Upper lobe of left lung (tissue), 6 donors: Measurements from ENCODE around the gene FLT4. TPM values are rescaled to one million over a fixed set of nuclear protein-coding genes. Genes with fewer than 3 reads are reported as not detected.
"Not testable (repeated sequence)": the region's sequence is repeated elsewhere in the genome, so short reads cannot be mapped to it uniquely, and the experiment has no call there.

Source experiments
- ATAC-seq, 2 donors: fragments of 200-7000 bp; cut with Tn5 transposase; one replicate each; pipeline ENCODE4 v1.9.1; 2022; ENCODE audit warnings: mild to moderate bottlenecking in 2 of 2, moderate library complexity in 2 of 2; ENCODE audit not compliant: low FRiP score in 2 of 2
- DNase-seq, 2 donors: peaks; one replicate each; pipeline ENCODE4 v3.0.0-alpha.2; 2019 to 2020
- H3K27ac ChIP-seq, 4 donors: fragments of 200-600 bp; sonication (generic); one replicate each; pipeline ENCODE4 v1.5.1; 2016 to 2019
- H3K27me3 ChIP-seq, 4 donors: fragments of 200-600 bp; sonication (generic); one replicate each; pipeline ENCODE4 v1.5.1; 2017 to 2019
- H3K36me3 ChIP-seq, 4 donors: fragments of 200-600 bp; sonication (generic); one replicate each; pipeline ENCODE4 v1.5.1; 2016 to 2019
- H3K4me1 ChIP-seq, 4 donors: fragments of 200-600 bp; sonication (generic); one replicate each; pipeline ENCODE4 v1.5.1; 2018 to 2019
- H3K4me3 ChIP-seq, 4 donors: fragments of 200-600 bp; sonication (generic); one replicate each; pipeline ENCODE4 v1.5.1; 2017 to 2019; ENCODE audit warnings: mild to moderate bottlenecking in 2 of 4, moderate library complexity in 1 of 4
- H3K9me3 ChIP-seq, 4 donors: fragments of 200-600 bp; sonication (generic); one replicate each; pipeline ENCODE4 v1.5.1; 2018 to 2019
- EP300 ChIP-seq, 4 donors: sonication (generic); formaldehyde crosslinking; IDR thresholded peaks; one replicate each; pipeline ENCODE4 v1.5.1; 2017; ENCODE audit warnings: antibody characterized with exemption in 4 of 4, control low read depth in 2 of 4
- POLR2A ChIP-seq, 4 donors: fragments of 450-650 bp; IDR thresholded peaks; one replicate each; pipeline ENCODE4 v1.5.1; 2016 to 2017; ENCODE audit warnings: antibody characterized with exemption in 4 of 4, mild to moderate bottlenecking in 2 of 4
- POLR2AphosphoS5 ChIP-seq, 2 donors: sonication (generic); formaldehyde crosslinking; IDR thresholded peaks; one replicate each; pipeline ENCODE4 v1.5.1; 2017; ENCODE audit warnings: antibody characterized with exemption in 2 of 2
- WGBS, 2 donors: methylation state at CpG; one replicate each; pipeline ENCODE4 v1.1.5; 2017 to 2018; 5-methylcytosine and 5-hydroxymethylcytosine counted together
- total RNA-seq, 6 donors: library from RNA; depleted of rRNA in 4 of 6; stranded (reverse); fragments of >200 nt in 4 of 6; gene quantifications; one replicate each; pipeline versions ENCODE4 v1.1.0 to v1.2.1, GENCODE V29; 2016 to 2021
- TF ChIP-seq, protein P1 (sequence below), 6 experiments: fragments of 450-650 bp in 4 of 6; fragments of 200-600 bp in 2 of 6; sonication (generic) in 2 of 6; IDR thresholded peaks; one replicate each; pipeline ENCODE4 v1.5.1; 2016 to 2019; ENCODE audit warnings: antibody characterized with exemption in 6 of 6
- donor health status: DM: no; HTN: no; CAD: no; lungs with moderate emphysema.
- donor health status: DM: no; HTN: yes; CAD: no; lungs with severe emphysema.

FLT4 gene
- total RNA-seq, 6 donors from 2014 or later, result 11.7 to 34.0 (median 21.2) TPM

GRCh38 chr5:180688330-180689070, 39.1 kb upstream of the FLT4 start:
- ATAC-seq (no peak), DNase-seq (no peak)
- no peaks in the 10 kb centered on the region for H3K27me3 ChIP-seq
- WGBS, 2 donors, result 51 to 53% methylated on average over 8 of the region's 8 CpGs
- H3K9me3 ChIP-seq, result no peaks in the 10 kb centered on the region
- no peaks in the 10 kb centered on the region for H3K36me3 ChIP-seq
- H3K27ac ChIP-seq, result no peak overlapping the region
- TF ChIP-seq POLR2A (IDR thresholded peaks at IDR 0.05), result no peak
- no peak for TF ChIP-seq EP300 (IDR thresholded peaks at IDR 0.05)
- TF ChIP-seq POLR2AphosphoS5 (IDR thresholded peaks at IDR 0.05), result no peak
- TF ChIP-seq, protein P1, sequence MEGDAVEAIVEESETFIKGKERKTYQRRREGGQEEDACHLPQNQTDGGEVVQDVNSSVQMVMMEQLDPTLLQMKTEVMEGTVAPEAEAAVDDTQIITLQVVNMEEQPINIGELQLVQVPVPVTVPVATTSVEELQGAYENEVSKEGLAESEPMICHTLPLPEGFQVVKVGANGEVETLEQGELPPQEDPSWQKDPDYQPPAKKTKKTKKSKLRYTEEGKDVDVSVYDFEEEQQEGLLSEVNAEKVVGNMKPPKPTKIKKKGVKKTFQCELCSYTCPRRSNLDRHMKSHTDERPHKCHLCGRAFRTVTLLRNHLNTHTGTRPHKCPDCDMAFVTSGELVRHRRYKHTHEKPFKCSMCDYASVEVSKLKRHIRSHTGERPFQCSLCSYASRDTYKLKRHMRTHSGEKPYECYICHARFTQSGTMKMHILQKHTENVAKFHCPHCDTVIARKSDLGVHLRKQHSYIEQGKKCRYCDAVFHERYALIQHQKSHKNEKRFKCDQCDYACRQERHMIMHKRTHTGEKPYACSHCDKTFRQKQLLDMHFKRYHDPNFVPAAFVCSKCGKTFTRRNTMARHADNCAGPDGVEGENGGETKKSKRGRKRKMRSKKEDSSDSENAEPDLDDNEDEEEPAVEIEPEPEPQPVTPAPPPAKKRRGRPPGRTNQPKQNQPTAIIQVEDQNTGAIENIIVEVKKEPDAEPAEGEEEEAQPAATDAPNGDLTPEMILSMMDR (IDR thresholded peaks at IDR 0.05), result no peak
- H3K4me3 ChIP-seq, result no peak overlapping the region
- H3K4me1 ChIP-seq, result no peaks in the 10 kb centered on the region

DNA sequence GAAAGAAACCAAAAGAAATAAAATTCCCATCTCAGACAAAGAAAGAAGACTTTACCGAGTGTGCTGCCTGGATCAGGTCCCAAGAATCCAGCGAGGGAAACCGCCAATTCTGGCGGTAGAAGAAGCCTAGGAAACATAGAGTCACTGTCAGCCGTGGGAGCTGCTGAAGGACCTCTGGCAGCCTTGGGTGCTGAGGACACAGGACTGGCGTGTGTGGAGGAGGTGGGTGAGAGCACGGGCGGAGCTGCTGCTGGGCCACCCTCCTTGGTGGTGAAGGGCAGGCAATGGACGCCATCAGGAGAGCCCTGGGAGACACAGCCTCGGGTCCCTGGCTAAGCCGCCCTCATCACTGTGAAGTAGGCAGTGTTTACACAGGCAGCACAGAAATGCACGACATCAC, 37.4 kb upstream of the FLT4 start:
- not testable (repeated sequence) for H3K4me1 ChIP-seq, H3K27ac ChIP-seq, H3K27me3 ChIP-seq, ATAC-seq, H3K36me3 ChIP-seq, H3K4me3 ChIP-seq, H3K9me3 ChIP-seq
- DNase-seq, result peak in 1 of 2 donors; percentile 20
- WGBS, 2 donors, result 66% methylated on average over 12 of the region's 12 CpGs

DNA sequence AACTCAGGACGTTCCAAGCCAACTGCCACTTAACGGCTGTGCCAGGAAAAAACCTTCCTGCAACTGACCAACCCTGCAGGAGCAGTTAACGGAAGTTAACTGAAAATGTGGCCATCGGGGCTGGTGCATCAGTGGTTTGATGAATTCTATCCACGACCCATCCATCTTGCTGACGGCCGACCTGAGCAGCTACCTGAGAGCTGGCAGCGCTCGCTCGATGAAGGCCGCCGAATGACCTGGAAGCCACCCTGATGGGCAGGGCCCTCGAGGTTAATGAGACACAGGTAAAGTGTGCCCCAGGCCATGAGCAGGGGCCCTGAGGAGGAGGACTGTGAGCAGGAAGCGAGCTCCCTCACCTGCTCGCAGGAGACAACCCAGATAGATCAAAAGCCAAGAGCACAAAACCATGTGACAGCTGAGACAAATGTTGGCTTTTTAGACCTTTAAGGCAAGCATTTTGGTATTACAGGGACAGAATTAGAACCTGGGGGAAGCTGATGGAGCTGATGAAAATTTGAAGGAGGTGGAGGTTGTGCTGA, 35.3 kb upstream of the FLT4 start:
- Histone ChIP-seq H3K27me3 (no peaks in the 10 kb centered on the region), H3K4me3 (no peak overlapping the region), H3K4me1 (no peaks in the 10 kb centered on the region), H3K36me3 (no peaks in the 10 kb centered on the region), H3K27ac (no peak overlapping the region), H3K9me3 (no peaks in the 10 kb centered on the region)
- peak in 1 of 2 donors; percentile 27 for DNase-seq
- no peak for ATAC-seq
- TF ChIP-seq POLR2AphosphoS5 (IDR thresholded peaks at IDR 0.05) (no peak), EP300 (IDR thresholded peaks at IDR 0.05) (no peak), POLR2A (IDR thresholded peaks at IDR 0.05) (no peak)
- TF ChIP-seq, protein P1 (IDR thresholded peaks at IDR 0.05), result no peak
- WGBS, 2 donors, result 87 to 92% methylated on average over 10 to 15 of the region's 15 CpGs

DNA sequence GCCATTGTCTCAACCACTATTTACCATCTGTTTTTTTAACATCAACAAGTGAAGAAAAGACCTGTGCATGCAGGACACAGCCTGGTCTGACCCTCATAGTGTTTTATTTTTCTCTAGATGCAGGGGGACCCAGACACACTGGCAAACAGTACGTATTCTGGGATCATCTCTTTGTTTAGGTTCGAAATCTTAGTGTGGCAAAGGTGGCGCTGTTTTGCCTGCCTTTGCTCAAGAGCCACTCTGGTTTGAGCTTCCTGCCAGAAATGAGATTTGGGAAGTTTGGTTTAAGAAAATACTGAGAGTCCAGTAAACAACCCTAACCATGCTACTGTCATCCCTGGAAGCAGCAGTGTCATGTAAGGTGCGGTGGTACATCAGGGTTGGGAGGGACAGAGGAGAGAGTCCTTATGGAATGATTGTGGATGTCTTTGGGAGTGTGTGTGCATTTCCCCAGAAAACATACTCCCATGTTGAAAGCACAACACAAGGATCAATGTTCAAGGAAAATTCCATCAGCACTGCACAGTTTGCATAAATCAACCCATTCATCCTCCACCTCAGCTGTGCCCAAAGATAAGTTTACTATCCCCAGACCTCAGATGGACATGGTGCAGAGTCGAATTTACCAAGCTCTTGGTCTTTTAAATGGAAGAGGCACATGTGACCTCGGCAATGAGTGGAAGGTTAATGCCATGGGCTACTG, 34.0 kb upstream of the FLT4 start:
- H3K27ac ChIP-seq, result no peak overlapping the region
- no peak for ATAC-seq
- 74 to 88% methylated on average over 6 of the region's 6 CpGs for WGBS, 2 donors

GRCh38 chr5:180682560-180682959, 33.2 kb upstream of the FLT4 start:
- TF ChIP-seq POLR2AphosphoS5 (IDR thresholded peaks at IDR 0.05) (no peak), EP300 (IDR thresholded peaks at IDR 0.05) (no peak), POLR2A (IDR thresholded peaks at IDR 0.05) (no peak)
- TF ChIP-seq, protein P1 (IDR thresholded peaks at IDR 0.05), result no peak
- DNase-seq (no peak), ATAC-seq (no peak)
- no peak overlapping the region for H3K4me3 ChIP-seq
- WGBS, 2 donors, result 74 to 81% methylated on average over 4 to 8 of the region's 8 CpGs
- no peaks in the 10 kb centered on the region for H3K27me3 ChIP-seq
- no peak overlapping the region for H3K27ac ChIP-seq
- no peaks in the 10 kb centered on the region for H3K9me3 ChIP-seq
- no peaks in the 10 kb centered on the region for H3K36me3 ChIP-seq
- no peaks in the 10 kb centered on the region for H3K4me1 ChIP-seq

More for the DNA sequence above, 34.0 kb upstream of the FLT4 start:
- no peak for DNase-seq
- TF ChIP-seq, protein P1 (IDR thresholded peaks at IDR 0.05), result no peak
- TF ChIP-seq EP300 (IDR thresholded peaks at IDR 0.05) (no peak), POLR2AphosphoS5 (IDR thresholded peaks at IDR 0.05) (no peak), POLR2A (IDR thresholded peaks at IDR 0.05) (no peak)
- Histone ChIP-seq H3K4me1 (no peaks in the 10 kb centered on the region), H3K9me3 (no peaks in the 10 kb centered on the region), H3K4me3 (no peak overlapping the region), H3K27me3 (no peaks in the 10 kb centered on the region), H3K36me3 (no peaks in the 10 kb centered on the region)

DNA sequence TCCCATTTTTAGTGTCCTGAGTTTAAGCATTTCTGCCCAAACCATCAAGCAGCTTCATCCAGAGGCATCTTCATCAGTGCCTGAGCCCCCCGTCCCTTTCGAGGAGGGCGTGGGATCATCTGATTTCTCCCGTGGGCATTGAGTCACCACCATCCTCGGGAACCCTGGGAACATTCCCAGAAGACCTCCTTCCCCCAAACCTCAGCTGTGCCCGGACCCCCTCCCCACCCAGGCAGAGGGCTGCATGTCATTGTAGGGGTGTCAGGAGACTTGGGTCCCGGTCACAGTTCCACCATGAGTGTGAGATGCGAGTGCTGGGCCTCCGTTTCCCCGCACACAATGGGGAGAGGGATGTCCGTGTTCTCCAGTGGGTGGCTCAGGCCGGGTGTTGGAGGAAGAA, 32.6 kb upstream of the FLT4 start:
- DNase-seq, result not testable (repeated sequence)
- peak in 1 of 2 donors; percentile 11 for ATAC-seq

GRCh38 chr5:180678319-180678718, 28.9 kb upstream of the FLT4 start:
- H3K4me3 ChIP-seq, ATAC-seq, H3K9me3 ChIP-seq, H3K27ac ChIP-seq, H3K36me3 ChIP-seq: not testable (repeated sequence)
- DNase-seq, result peak in 1 of 2 donors; percentile 50
- Histone ChIP-seq H3K4me1 (peaks cover 0 to 10% (median 4%) of the 10 kb centered on the region in 4 donors), H3K27me3 (peaks cover 0 to 10% (median 7%) of the 10 kb centered on the region in 4 donors)
- 87 to 97% methylated on average over 10 of the region's 10 CpGs for WGBS, 2 donors

More for the DNA sequence above, 32.6 kb upstream of the FLT4 start:
- H3K4me1 ChIP-seq, H3K9me3 ChIP-seq, H3K27ac ChIP-seq, H3K27me3 ChIP-seq, H3K4me3 ChIP-seq, H3K36me3 ChIP-seq: not testable (repeated sequence)
- WGBS, 2 donors, result 78 to 95% methylated on average over 5 to 12 of the region's 12 CpGs
